ENCODE data around the gene DAP.
A peak's percentile ranks its signal among the peaks of the same experiment; 100 is the strongest.
"Not testable (repeated sequence)": the region's sequence is repeated elsewhere in the genome, so short reads cannot be mapped to it uniquely, and the experiment has no call there.

The DAP gene

DNA sequence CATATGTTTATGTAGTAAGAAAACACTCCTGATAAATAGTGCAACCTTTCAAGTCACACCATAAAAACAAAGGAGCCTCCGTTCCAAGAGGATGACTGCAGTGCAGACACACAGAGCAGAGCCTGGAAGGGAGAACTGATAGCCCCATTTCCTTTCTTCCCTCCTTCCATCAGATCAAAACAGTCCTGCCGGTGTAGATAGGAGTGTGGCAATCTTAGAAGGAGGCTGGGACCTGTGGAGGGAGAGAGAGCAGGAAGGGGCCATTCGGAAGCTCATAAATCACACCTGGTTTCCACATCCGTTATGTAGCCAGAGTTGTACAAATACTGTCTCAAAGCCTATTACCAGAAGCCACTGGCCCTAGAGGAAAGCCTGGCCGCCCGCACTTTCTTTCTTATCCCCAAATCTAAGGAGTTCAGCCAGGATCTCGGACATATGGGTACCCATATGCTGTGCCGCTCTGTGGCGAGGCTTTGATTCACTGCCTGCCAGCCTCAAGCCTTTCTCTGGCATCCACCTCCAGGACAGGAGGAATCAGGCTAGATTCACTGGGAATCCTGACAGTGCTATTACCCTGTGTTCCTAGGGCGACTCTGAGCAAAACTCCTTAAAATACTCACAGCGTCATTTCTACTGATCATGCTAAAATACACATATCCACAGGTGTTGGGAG, 26.9 kb downstream of the DAP start:
- no peak for DNase-seq (ENCODE audit: low read depth in 3 of 3)

DNA sequence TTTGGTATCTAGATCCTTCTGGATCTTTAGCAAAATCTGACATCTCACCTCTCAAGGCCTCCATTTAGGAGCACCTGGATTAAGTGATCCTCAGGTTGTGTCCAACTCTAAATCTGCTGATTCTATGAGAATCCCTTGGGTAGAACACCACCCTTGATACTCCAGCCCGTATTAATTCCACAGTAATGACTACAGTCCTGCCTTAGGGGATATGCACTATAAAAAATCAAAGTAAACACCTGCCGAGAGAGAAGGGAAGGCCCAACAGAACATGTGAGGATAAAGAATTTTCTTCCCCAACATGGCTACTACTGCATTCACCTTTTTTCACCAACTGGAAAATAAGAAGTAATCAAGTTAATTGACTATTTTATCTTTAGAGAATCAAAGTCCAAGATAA, 27.6 kb downstream of the DAP start:
- no peak for DNase-seq (ENCODE audit: low read depth in 3 of 3)

DNA sequence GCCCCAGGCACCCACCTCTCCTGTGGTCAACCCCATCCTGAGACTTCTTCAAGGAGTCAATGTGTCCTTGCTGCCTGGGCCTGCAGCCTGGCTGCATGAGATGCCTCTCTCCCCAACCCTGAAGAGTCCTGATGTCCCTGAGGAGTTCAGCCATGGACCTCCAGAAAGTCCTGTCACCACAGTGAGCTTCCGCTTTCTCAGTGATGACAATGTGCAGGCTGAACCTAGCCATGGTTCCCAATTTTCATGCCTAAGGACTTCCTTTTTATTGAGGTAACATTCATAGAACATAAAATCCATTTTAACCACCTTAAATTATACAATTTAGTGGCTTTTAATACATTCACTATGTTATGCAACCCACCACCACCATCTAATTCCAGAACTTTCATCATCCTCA, 29.1 kb downstream of the DAP start:
- no peak for DNase-seq (ENCODE audit: low read depth in 3 of 3)

DNA sequence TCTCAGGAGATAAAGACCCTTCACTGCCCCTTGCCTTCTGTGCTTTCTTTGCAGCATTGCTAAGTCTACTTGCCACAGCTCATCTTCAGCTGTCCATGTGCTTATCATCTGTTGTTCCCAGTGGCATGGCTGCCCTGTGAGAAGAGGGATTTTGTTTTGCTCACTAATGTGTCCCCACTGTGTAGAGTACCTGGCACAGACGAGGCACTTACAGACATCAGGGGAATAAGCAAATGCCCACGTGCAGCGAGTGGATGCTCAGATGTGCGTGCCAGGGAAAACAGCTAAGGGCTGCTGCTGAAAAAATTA, 31.0 kb downstream of the DAP start:
- no peak for DNase-seq (ENCODE audit: low read depth in 3 of 3)

DNA sequence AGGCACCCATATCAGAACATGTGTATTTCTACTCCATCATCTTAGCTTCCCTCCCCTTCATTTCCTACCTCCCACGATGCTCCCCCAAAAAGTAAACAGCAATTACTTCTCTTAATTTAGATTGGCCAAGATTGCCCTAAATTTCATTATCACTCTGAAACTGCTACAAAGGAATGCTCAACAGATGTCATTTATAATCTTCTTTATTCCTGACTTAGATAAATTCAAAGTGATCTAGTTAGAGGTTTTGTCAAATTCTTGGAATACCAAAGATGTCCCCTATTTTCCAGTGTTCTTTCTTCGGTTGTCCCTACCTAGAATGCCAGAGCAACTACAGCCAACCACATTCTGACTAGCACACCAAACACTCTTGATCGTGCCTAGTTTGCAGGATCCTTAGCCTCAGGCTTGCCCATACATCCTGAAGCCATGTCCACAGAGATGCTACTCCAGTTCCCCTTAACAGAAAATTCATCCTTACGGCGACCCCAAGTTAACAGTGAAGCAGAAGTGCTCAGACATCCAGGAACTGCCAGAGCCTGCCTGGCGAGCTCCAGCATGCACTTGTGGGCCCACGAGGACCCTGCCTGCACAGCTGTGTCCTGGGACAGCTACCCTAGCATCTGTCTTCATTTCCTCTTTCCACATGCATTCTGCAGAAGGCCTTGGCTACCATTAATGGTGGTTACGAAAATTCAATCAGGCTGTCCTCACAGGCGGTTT, 31.6 kb downstream of the DAP start:
- DNase-seq (ENCODE audit: low read depth in 3 of 3): no peak

DNA sequence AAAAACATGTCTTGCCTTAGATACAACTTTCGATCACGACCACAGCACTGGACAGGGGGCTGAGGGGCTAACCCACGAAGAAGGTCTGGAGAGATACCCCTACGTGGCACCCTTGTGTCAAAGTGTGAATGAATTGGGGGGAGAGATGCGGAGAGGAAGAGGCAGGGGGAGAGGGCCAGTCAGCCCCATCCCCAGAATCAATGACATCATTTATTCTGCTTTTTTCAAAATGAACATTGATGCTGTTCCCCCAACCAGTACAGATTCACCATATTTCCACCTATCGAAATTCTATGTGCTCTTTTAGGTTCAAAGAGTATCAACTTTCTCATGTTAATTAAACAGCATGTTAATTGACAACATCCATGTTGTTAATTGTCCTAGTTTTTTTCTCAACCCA, 32.4 kb downstream of the DAP start:
- DNase-seq (ENCODE audit: low read depth in 3 of 3): no peak

DNA sequence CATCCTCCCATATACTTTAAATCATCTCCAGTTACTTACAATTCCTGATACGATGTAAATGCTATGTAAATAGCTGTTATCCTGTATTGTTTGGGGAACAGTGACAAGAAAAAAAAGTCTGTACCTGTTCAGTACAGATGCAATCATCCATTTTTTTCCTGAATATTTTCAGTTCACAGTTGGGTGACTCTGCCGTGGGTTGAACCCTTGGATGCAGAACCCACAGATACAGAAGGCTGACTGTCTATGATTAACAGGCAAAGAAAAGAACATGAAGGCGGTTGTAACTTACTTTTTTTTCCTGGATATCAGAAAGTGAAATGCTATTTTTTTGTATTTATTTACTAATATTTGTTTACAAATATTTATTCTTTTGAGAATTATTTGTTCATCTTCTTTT, 33.2 kb downstream of the DAP start:
- no peak for DNase-seq (ENCODE audit: low read depth in 3 of 3)

DNA sequence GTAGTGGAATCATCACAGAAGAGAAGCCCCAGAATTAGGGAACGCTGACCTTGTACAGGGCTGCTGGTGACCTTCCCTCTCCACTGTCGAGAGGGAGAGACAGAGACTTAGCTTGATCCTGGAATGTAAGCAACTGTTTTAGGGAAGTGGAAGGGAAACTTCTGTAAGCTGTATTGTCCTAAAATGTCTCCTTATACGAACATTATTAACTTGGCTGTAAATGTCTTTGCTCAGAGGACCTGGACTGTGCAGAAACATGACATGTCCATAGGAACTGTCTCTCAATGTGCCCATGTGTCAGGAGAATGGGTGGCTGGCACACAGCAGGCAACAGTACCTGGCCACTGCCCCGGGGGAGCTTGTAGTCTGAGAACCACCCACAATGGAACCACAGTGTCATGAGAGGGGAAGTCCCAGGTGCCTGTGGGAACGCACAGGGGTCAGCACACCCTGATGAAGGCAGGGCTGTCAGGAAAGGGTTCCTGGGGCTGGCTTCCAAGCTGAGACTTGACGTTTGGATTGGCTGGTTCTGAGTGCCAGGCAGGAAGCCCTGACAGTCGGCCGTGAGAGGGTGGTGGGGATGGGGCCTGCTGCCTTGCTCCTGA, 34.0 kb downstream of the DAP start:
- DNase-seq (ENCODE audit: low read depth in 3 of 3): peak in 1 of 3 experiments; percentile 18

DNA sequence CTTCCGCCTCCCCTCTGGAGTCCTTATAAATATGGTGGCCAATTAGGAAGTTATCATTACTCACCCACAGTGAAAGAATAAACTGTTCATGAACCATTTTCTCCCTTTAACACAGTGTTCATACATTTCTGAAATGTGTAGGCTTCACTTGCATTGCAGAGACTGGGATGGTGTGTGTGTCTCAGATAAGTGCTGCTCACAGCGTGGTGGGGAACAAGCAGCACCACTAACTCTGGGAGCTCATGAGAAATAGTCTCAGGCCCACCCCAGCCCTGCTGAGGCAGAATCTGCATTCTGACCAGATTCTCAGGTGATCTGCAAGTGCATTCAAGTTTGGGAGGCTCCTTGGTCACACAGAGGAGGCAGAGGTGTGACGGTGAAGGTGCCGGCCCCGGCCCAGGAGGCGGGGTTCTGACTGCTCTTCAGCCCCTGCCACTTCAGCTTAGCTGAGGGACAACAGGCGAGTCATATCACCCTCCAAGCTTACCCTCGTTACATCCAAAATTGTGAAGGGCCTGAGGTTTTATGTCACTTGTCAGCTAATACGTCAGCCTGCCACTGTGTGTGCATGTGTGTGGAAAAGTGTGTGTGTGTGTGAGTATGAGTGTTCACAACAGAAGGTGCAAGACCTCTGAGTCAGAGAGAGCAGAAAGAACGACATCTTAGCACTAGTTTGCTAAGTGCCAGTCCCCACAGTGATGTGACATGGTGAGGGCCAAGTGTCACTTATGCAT, 34.7 kb downstream of the DAP start:
- no peak for DNase-seq (ENCODE audit: low read depth in 3 of 3)

DNA sequence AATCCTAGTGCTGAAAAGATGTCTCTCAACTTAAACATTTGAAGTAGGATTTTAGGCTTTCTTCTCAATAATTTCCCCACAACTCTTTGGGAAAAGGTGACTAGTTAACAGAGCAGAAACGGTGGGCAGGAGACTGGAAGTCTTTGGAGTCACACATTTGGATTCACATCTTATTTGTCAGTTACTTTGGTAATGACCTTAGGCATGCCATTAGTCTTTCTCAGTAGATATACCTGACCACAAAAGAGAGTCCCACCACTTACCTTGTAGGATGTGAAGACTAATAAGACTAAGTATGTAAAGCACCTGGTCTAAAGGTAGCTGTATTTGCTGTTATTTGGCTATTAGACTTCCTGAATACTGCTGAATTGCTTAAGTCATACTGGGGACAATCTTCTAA, 35.4 kb downstream of the DAP start:
- no peak for DNase-seq (ENCODE audit: low read depth in 3 of 3)

DNA sequence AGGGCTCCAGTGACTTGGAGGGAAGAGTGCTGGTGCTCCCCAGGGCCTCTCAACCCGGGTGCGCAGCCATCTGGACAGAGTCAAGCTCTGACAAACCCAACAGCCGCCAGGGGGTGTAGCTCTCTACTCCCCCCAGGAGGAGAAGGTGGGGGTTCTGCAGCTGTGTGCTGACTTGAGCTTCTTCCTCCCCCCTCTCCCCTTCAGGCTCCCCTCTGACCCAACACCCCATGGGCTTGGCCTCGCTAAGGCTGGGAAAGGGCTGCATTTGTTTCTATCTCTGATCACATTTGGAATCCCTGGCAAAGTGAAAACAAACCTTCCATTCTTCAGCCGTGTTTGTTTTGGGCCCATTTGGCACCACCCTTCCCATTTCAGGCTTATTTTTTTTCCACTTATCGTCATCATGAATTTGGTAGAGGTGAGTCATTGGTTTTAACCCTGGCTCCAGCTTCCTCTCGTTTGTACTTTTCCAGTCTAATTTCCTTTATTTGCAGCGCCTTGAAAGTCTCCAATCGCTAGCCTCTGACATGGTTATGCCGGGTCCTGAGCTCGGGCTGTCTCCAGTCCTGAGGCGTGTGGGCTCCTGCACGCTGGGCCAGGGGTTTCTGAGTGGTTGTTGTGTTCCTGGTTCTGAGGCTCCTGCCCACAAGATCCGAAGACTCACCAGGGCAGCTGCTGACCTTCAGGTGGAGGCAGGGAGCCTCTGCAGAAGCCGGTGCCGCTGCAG, 36.1 kb downstream of the DAP start:
- DNase-seq (ENCODE audit: low read depth in 3 of 3): no peak

DNA sequence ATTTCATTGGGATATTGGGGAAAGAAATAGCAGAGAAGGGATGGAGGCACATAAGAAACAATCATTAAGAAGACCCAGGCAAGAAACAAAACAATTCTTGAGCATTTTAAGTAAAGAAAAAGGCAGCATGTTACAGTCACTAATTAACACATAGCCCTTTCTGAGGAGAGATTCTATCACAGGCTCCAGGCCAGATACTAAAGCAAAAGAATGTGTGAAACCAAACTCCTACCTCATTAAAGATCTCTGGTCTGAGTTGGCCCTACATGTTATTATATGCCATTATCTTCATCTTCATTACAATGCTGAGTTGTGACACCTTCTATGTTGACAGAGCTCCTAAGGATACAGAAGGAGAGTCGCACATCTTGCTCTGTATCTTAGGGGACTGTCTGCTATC, 37.5 kb downstream of the DAP start:
- no peak for DNase-seq (ENCODE audit: low read depth in 3 of 3)

DNA sequence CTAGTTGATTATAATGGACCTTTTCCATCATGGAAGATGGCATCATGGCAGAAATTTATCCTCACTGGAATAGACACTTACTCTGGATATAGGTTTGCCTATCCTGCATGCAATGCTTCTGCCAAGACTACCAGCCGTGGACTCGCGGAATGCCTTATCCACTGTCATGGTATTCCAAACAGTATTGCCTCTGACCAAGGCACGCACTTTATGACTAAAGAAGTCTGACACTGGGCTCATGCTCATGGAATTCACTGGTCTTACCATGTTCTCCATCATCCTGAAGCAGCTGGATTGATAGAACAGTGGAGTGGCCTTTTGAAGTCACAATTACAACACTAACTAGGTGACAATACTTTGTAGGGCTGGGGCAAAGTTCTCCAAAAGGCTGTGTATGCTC, 40.3 kb downstream of the DAP start:
- DNase-seq (ENCODE audit: low read depth in 3 of 3): not testable (repeated sequence)

DNA sequence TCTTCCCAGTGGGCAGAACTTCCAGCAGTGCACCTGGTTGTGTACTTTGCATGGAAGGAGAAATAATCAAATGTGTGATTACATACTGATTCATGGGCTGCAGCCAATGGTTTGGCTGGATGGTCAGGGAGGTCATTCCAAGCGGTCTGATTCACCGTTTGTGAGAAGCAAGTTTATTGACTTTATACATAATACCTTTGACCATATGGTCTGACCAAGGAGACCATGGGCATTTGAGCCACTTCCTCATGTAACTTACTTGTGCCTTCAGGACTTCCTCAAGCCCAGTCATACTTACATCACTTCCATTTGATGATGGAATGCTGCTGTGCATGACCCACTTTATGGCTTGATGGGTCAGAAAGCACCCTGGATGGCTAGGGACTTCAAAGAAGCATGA, 41.1 kb downstream of the DAP start:
- no peak for DNase-seq (ENCODE audit: low read depth in 3 of 3)

DNA sequence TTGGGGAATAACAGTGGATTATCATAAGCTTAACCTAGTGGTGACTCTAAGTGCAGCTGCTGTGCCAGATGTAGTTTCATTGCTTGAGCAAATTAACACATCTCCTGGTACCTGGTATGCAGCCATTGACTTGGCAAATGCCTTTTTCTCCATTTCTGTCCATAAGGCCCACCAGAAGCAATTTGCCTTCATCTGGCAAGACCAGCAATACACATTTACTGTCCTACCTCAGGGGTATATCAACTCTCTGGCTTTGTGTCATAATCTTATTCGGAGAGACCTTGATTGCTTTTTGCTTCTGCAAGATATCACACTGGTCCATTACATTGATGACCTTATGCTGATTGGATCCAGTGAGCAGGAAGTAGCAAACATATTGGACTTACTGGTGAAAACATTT, 42.4 kb downstream of the DAP start:
- not testable (repeated sequence) for DNase-seq (ENCODE audit: low read depth in 3 of 3)

DNA sequence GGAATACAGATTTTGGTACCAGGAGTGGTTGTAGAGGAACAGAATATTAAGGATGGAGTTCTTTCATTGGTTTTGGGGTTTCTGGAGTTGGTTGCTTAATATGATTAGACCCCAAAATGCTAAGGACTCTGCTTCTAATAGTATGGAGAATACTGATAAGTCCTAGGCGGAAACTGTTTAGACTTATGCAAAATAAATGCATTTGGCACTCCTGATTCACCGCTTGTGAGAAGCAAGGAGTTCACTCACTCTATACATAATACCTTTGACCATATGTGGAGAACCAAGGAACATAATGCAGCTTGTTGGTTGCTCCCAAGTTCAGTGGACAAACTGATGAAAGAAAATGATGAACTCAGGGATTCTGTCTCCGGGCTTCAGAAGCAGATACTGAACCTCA, 44.2 kb downstream of the DAP start:
- DNase-seq (ENCODE audit: low read depth in 3 of 3): not testable (repeated sequence)

DNA sequence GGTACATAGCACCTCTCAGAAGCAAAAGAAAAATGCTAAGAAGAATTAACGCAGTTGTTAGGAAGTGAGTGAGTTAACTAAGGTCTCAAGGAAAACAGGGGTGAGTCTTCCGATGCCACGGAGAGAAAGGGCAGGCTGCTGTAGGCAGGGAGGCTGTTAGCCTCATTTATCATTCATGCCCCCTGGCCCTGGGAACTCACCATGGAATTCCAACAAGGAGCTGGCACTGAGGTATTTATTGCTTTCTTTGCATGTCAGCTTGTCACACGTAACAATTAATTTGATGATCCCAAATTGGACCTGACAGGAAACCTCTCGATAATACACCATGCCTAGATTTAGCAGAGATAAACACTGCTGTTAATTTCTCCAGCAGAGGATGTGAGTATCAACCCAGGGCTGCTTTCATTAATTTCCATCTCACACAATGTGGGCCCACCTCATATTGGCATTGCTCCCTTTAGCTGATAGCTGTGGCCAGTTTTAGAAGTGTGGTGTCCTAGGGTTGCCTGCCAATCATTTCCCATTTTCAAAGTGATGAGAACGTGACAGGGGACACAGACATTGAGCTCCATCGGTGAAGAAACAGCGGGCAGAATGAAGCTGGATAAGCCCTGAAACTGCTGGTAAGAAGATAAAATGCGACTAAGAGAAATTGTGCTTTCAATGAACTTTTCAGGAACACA, 45.3 kb downstream of the DAP start:
- no peak for DNase-seq (ENCODE audit: low read depth in 3 of 3)

DNA sequence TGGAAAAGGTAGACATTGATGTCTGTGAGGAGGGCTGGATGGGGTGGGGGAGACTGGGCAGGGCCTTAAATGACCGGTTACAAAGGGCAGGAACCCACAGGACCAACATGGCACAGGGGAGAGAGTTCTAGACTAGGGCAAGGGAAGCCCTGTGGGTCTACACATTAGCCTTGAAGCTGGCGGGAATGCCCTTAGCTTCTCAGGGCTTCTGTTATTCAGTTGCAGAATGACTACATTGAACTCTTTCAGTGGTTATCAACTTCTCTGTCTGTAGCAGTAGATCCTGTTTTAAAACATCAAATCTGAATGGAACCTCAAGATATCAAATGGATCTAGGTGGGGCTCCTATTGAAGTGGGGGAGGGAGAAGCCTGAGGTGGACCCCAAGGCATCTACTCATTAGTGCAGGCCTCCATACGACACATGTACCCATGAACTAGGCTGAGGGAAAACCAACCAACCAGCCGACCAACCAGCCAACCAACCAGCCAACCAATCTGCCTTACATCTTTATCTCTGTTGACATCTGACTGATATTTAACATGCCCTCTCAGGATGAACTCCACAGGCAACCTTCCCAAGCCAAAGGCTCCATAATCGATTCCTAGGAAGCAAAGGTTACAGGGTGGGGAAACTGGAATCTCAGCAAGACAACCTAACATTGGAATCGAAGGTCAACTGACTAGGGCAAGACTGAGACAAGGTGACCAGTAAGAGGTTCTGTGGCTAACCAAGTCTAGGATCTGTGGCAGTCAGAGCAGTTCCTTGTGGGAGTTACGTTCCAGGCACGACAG, 48.3 kb downstream of the DAP start:
- DNase-seq (ENCODE audit: low read depth in 3 of 3): no peak

DNA sequence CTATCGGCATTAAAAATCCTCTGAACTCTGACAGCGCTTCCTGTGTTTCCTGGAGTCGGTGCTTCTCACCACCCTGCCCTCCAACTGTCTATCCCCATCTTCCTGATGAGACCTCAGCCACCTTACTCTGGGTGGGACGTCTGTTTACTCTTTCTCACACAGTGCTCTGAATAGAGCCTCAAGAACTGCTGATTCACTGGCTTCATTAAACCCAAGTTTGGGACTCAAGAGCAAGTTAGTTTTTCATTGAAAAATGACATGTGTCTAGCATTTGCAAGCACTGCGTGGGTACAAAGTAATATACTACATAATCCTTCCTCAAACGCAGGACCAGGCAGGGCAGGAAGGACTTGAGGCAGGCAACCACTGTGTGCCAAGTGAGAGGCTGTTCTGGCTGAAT, 49.5 kb downstream of the DAP start:
- DNase-seq (ENCODE audit: low read depth in 3 of 3): no peak

DNA sequence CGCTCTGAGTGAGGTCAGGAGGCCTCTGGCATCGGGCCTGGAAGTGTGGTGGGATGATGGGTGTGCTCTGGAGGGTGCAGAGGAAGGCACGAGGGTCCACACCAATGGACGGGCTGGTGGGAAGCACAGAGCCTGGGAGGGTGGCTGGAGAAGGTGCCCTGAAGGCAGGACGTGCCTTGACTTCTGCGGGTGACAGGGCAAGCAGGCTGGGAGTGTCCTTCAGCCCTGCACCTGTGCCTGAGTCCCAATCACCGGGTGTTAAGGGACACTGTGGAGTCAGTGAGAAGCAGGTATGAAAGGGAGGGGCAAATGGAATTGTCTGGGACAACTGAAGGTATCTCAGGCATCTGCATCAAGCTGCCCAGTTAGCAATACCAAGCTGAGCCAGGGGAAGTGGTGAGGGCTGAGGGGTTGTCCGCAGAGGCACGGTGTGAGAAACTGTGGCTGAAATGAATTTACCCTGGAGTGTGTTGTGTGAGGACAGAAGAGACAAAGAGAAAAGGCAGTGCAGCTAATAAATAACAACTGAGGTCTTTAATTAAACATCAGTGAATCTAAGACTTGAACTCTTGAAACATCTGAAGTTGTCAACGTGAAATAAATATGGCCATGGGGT, 50.4 kb downstream of the DAP start:
- DNase-seq (ENCODE audit: low read depth in 3 of 3): no peak

All from stimulated activated CD4-positive, alpha-beta T cell treated with anti-CD3 and anti-CD28 coated beads, TNF-alpha, amount 100 ng/mL, for 24 hours (primary cell).